ENCODE results near the gene NHEJ1. TPM values are rescaled to one million over a fixed set of nuclear protein-coding genes. Genes with fewer than 3 reads are reported as not detected.

NHEJ1 gene
- total RNA-seq: 1 to 10 TPM; 7.2 to 8.5 TPM
- 14.1 TPM for polyA plus RNA-seq (2013, experiment 1 of 2)
- polyA plus RNA-seq (2013, experiment 2 of 2): 17.4 TPM
- 2.5 to 20.4 (median 10.8) reads per million in 172 experiments for total RNA-seq

- peak within 1 kb of the TSS; percentile 78 for H3K4me3 ChIP-seq (ENCODE audit: low read length)
Observed at GRCh38 chr2:219160186-219161017, at the start of gene NHEJ1. Gene NHEJ1 (minus strand): TSS chr2:219160815. CDS start chr2:219158362, 2,453 bp downstream.

GRCh38 chr2:219209236-219210195 lies 48.9 kb upstream of the NHEJ1 start:
- DNase-seq (peak in 2 of 14 experiments; percentile 9 to 11), ATAC-seq (ENCODE audit: poor library complexity) (no peak)
- H3K27ac ChIP-seq (ENCODE audit: low read depth in 1 of 2, low read length in 2 of 2): peak overlapping the region in 1 of 2 donors; percentile 28
- CTCF ChIA-PET: interaction anchor here (1.3 to 4.2 kb wide), 2 partner anchors 50 to 85 kb away, joined by 6 to 32 read pairs; partner anchors contain the start of gene NHEJ1
- no peaks in the 10 kb centered on the region for H3K9me3 Mint-ChIP-seq
- TF ChIP-seq CTCF (IDR thresholded peaks at IDR 0.05): no peak
- no peaks in the 10 kb centered on the region for H3K27me3 Mint-ChIP-seq
- intact Hi-C loops (cut with DNase I, micrococcal nuclease): loop anchor here in 1 of 2 experiments (5.0 to 10.0 kb wide), 3 partner anchors 152 to 335 kb away; partner anchors contain the start of genes CHPF, DNPEP and TMEM198
- H3K27me3 ChIP-seq (ENCODE audit: control insufficient read depth in 1 of 2, insufficient read depth in 2 of 2, low read length in 2 of 2): no peaks in the 10 kb centered on the region
- POLR2A ChIA-PET: interaction anchor here (0.7 to 4.8 kb wide), 4 partner anchors 34 to 50 kb away, joined by 3 to 139 read pairs (median 6); partner anchors contain the start of genes CNPPD1, GLB1L, RETREG2 and STK16
- H3K36me3 ChIP-seq (ENCODE audit: insufficient read depth, low read length): peaks cover 21% of the 10 kb centered on the region
- peak overlapping the region; percentile 93 for H3K27ac Mint-ChIP-seq
- no peak overlapping the region for H3K4me3 ChIP-seq (ENCODE audit: low read length)
- peaks cover 47% of the 10 kb centered on the region for H3K4me1 Mint-ChIP-seq (ENCODE audit: low read depth)
- H3K9me3 ChIP-seq (ENCODE audit: control insufficient read depth in 1 of 2, insufficient read depth in 1 of 2, low read length in 2 of 2): no peaks in the 10 kb centered on the region
- H3K4me1 ChIP-seq (ENCODE audit: insufficient read depth, low read length): peaks cover 53% of the 10 kb centered on the region
- peaks cover 26% of the 10 kb centered on the region for H3K36me3 Mint-ChIP-seq (ENCODE audit: low read depth)
- H3K4me3 Mint-ChIP-seq: peak overlapping the region; percentile 90

More at GRCh38 chr2:219160186-219161017, at the start of gene NHEJ1:
- Histone ChIP-seq H3K27me3 (ENCODE audit: control insufficient read depth in 1 of 2, insufficient read depth in 2 of 2, low read length in 2 of 2) (no peaks in the 10 kb centered on the region), H3K9me3 (ENCODE audit: control insufficient read depth in 1 of 2, insufficient read depth in 1 of 2, low read length in 2 of 2) (no peaks in the 10 kb centered on the region), H3K36me3 (ENCODE audit: insufficient read depth, low read length) (peaks cover 19% of the 10 kb centered on the region), H3K27ac (ENCODE audit: low read depth in 1 of 2, low read length in 2 of 2) (peak within 1 kb of the TSS; percentile 52 to 77), H3K4me1 (ENCODE audit: insufficient read depth, low read length) (peaks cover 17% of the 10 kb centered on the region)
- Mint-ChIP-seq H3K27ac (peak within 1 kb of the TSS; percentile 94), H3K4me1 (ENCODE audit: low read depth) (peaks cover 24% of the 10 kb centered on the region), H3K4me3 (peak within 1 kb of the TSS; percentile 94), H3K27me3 (no peaks in the 10 kb centered on the region), H3K36me3 (ENCODE audit: low read depth) (peaks cover 34% of the 10 kb centered on the region), H3K9me3 (no peaks in the 10 kb centered on the region)
- ChIA-PET POLR2A (interaction anchor here (0.7 to 3.5 kb wide), 13 partner anchors 15 to 227 kb away, joined by 3 to 26 read pairs (median 4); partner anchors contain the start of genes ANKZF1, CNPPD1, DNAJB2 and ZFAND2B), CTCF (interaction anchor here (0.6 to 4.8 kb wide), 16 partner anchors 10 to 228 kb away, joined by 3 to 32 read pairs (median 4); partner anchors contain the start of genes CNPPD1, DNAJB2, TUBA4A and TUBA4B)
- TF ChIP-seq CTCF (IDR thresholded peaks at IDR 0.05): peak; percentile 97
- ATAC-seq (ENCODE audit: poor library complexity): peak; percentile 90
- DNase-seq: peak; percentile 82 to 97 (median 90)
- intact Hi-C loops (cut with DNase I, micrococcal nuclease): loop anchor here (1.0 to 5.0 kb wide), 8 partner anchors 11 to 227 kb away; partner anchors contain the start of genes DNPEP (in 1 of the 2), RETREG2 (in 1 of the 2) and ZFAND2B (in 1 of the 2)
